Retinal pigment epithelial cell (primary cell): ENCODE measurements around the gene DDX11.
"Not testable (repeated sequence)": the region's sequence is repeated elsewhere in the genome, so short reads cannot be mapped to it uniquely, and the experiment has no call there.

Experiments
- DNase-seq: peaks from one replicate; pipeline ENCODE4 v3.0.0-alpha.2; 2010; ENCODE audit warnings: low read depth
- H3K4me3 ChIP-seq: 2 replicates; pipeline ENCODE4 v1.5.1; 2011; ENCODE audit warnings: mild to moderate bottlenecking, low read length, control low read depth, moderate library complexity
- CTCF ChIP-seq: conservative IDR thresholded peaks from 2 replicates; pipeline ENCODE4 v1.5.1; 2011; ENCODE audit warnings: low read depth, low read length, control low read depth, inconsistent platforms

Gene DDX11

GRCh38 chr12:31073527-31074332, at the start of gene DDX11:
DDX11 (plus strand) TSS chr12:31073860; CDS start chr12:31078394, 4,534 bp downstream.
- peak; percentile 78 for DNase-seq
- H3K4me3 ChIP-seq = peak within 1 kb of the TSS; percentile 50

GRCh38 chr12:31026202-31026601, 47.5 kb upstream of the DDX11 start:
- no peak overlapping the region for H3K4me3 ChIP-seq
- no peak for TF ChIP-seq CTCF
- DNase-seq = no peak

- DNase-seq, H3K4me3 ChIP-seq: not testable (repeated sequence)
Measured at GRCh38 chr12:31027006-31027405, 46.7 kb upstream of the DDX11 start.

- TF ChIP-seq CTCF = no peak
- H3K4me3 ChIP-seq = no peak overlapping the region
- DNase-seq = no peak
Measured at GRCh38 chr12:31029468-31029867, 44.2 kb upstream of the DDX11 start.

- DNase-seq = no peak
- no peak for TF ChIP-seq CTCF
- no peak overlapping the region for H3K4me3 ChIP-seq
Measured at GRCh38 chr12:31029916-31030562, 43.6 kb upstream of the DDX11 start.

GRCh38 chr12:31031951-31032335, 41.7 kb upstream of the DDX11 start:
- DNase-seq = no peak
- H3K4me3 ChIP-seq = no peak overlapping the region
- no peak for TF ChIP-seq CTCF

- H3K4me3 ChIP-seq = no peak overlapping the region
- no peak for DNase-seq
- no peak for TF ChIP-seq CTCF
Measured at GRCh38 chr12:31033146-31033545, 40.5 kb upstream of the DDX11 start.

- DNase-seq = no peak
- H3K4me3 ChIP-seq = no peak overlapping the region
- TF ChIP-seq CTCF = no peak
Measured at GRCh38 chr12:31033681-31034080, 40.0 kb upstream of the DDX11 start.
